Ascending aorta (tissue), 2 donors: Measurements from ENCODE around the gene GIN1. TPM values are rescaled to one million over a fixed set of nuclear protein-coding genes. Genes with fewer than 3 reads are reported as not detected.
A peak's percentile ranks its signal among the peaks of the same experiment; 100 is the strongest.
"Not testable (repeated sequence)": the region's sequence is repeated elsewhere in the genome, so short reads cannot be mapped to it uniquely, and the experiment has no call there.

Source experiments
- DNase-seq, 2 donors: peaks; one replicate each; pipeline ENCODE4 v3.0.0-alpha.2; 2019; ENCODE audit warnings: low spot score in 2 of 2
- H3K27ac ChIP-seq, 2 donors: fragments of 200-600 bp; sonication (generic); one replicate each; pipeline ENCODE4 v1.5.1; 2016 to 2017; ENCODE audit warnings: mild to moderate bottlenecking in 1 of 2
- H3K27me3 ChIP-seq: fragments of 200-600 bp; sonication (generic); one replicate; pipeline ENCODE4 v1.5.1; 2017
- H3K36me3 ChIP-seq, 2 donors: fragments of 200-600 bp; sonication (generic); one replicate each; pipeline ENCODE4 v1.5.1; 2016
- H3K4me1 ChIP-seq, 2 donors: fragments of 200-600 bp; sonication (generic); one replicate each; pipeline ENCODE4 v1.5.1; 2016 to 2017; ENCODE audit warnings: mild to moderate bottlenecking in 1 of 2
- H3K4me3 ChIP-seq, 2 donors: fragments of 200-600 bp; sonication (generic); one replicate each; pipeline ENCODE4 v1.5.1; 2016 to 2017; ENCODE audit warnings: mild to moderate bottlenecking in 1 of 2
- H3K9me3 ChIP-seq, 2 donors: fragments of 200-600 bp; sonication (generic); one replicate each; pipeline ENCODE4 v1.5.1; 2016
- intact Hi-C: fragments of 100-400 bp; cut with DNase I; formaldehyde crosslinking; loops from one replicate; pipeline ENCODE4 v1.15.1; 2023
- total RNA-seq: library from RNA; depleted of rRNA; stranded (reverse); fragments of >200 nt; gene quantifications from one replicate; pipeline ENCODE4 v1.1.0, GENCODE V29; 2016
- TF ChIP-seq, protein P1 (sequence below), 3 experiments: fragments of 200-600 bp in 2 of 3; fragments of 450-650 bp in 1 of 3; sonication (generic) in 2 of 3; IDR thresholded peaks; one replicate each; pipeline ENCODE4 v1.5.1; 2016 to 2019; ENCODE audit warnings: antibody characterized with exemption in 3 of 3, mild to moderate bottlenecking in 1 of 3, moderate library complexity in 1 of 3

The GIN1 gene
- total RNA-seq, 1 donor from 2014 or later: 0.21 TPM

DNA sequence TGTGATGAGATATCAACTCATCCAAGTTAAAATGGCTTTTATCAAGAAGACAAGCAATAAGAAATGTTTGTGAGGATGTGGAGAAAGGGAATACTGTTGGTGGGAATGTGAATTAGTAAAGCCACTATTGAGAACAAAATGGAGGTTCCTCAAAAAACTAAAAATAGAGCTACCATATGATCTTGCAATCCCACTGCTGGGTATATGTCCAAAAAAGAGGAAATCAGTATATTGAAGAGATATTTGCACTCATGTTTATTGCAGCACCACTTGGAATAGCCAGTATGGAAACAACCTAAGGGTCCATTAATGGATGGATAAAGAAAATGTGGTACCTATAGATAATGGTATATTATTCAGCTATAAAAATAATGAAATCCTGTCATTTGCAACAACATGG lies 25.3 kb upstream of the GIN1 start:
- Histone ChIP-seq H3K4me3 (no peak overlapping the region), H3K4me1 (no peaks in the 10 kb centered on the region), H3K27me3 (no peaks in the 10 kb centered on the region), H3K27ac (no peak overlapping the region), H3K9me3 (no peaks in the 10 kb centered on the region), H3K36me3 (peaks cover 12 to 24% of the 10 kb centered on the region in 2 donors)
- TF ChIP-seq, protein P1, sequence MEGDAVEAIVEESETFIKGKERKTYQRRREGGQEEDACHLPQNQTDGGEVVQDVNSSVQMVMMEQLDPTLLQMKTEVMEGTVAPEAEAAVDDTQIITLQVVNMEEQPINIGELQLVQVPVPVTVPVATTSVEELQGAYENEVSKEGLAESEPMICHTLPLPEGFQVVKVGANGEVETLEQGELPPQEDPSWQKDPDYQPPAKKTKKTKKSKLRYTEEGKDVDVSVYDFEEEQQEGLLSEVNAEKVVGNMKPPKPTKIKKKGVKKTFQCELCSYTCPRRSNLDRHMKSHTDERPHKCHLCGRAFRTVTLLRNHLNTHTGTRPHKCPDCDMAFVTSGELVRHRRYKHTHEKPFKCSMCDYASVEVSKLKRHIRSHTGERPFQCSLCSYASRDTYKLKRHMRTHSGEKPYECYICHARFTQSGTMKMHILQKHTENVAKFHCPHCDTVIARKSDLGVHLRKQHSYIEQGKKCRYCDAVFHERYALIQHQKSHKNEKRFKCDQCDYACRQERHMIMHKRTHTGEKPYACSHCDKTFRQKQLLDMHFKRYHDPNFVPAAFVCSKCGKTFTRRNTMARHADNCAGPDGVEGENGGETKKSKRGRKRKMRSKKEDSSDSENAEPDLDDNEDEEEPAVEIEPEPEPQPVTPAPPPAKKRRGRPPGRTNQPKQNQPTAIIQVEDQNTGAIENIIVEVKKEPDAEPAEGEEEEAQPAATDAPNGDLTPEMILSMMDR (IDR thresholded peaks at IDR 0.05): no peak
- intact Hi-C loops: no loop called here
- no peak for DNase-seq

DNA sequence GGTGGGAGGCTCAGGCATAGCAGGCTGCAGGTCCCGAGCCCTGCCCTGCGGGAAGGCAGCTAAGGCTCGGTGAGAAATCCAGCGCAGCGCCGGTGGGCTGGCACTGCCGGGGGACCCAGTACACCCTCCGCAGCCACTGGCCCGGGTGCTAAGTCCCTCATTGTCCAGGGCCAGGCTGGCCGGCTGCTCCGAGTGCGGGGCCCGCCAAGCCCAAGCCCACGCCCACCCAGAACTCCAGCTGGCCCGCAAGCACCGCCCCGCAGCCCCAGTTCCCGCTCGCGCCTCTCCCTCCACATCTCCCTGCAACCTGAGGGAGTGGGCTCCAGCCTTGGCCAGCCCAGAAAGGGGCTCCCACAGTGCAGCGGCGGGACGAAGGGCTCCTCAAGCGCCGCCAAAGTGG lies 22.2 kb upstream of the GIN1 start:
- DNase-seq, intact Hi-C loops: not testable (repeated sequence)

GRCh38 chr5:103139264-103139865 lies 19.4 kb upstream of the GIN1 start:
- Histone ChIP-seq H3K4me3 (no peak overlapping the region), H3K27me3 (no peaks in the 10 kb centered on the region), H3K27ac (no peak overlapping the region), H3K36me3 (peaks cover 22 to 29% of the 10 kb centered on the region in 2 donors), H3K4me1 (no peaks in the 10 kb centered on the region), H3K9me3 (no peaks in the 10 kb centered on the region)
- peak in 1 of 2 donors; percentile 84 for DNase-seq
- TF ChIP-seq, protein P1 (IDR thresholded peaks at IDR 0.05): peak; percentile 82 to 94 (median 85)
- intact Hi-C loops: loop anchor here (2.0 to 5.0 kb wide), 3 partner anchors 71 to 557 kb away; no protein-coding TSS in a partner anchor

More for the DNA sequence above, 22.2 kb upstream of the GIN1 start:
- not testable (repeated sequence) for H3K4me1 ChIP-seq, H3K9me3 ChIP-seq, H3K27me3 ChIP-seq, H3K27ac ChIP-seq, H3K4me3 ChIP-seq
- H3K36me3 ChIP-seq: peaks cover 22 to 29% of the 10 kb centered on the region in 2 donors

DNA sequence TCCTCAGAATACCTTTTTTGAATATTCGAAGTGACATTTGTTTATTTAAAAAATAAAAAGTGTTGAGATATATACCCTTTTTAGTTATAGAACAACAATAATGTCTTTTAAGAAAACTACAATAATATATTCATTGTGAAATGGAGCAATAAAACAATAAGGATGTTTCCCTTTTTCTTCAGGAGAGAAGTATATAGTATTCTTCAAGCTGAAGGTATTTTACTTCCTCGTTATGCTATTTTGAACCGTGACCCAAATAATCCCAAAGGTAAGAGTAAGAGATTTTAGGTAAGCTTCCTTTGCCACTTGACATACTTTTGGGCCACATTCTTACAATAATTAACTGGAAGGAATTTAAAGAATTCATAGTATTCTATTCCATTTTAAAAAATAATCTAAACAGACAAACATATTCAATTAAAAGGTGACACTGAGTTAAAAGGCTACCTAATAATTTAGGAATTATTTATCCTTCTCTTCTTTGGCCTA lies 18.3 kb upstream of the GIN1 start:
- intact Hi-C loops: loop anchor here (2.0 to 5.0 kb wide), 3 partner anchors 69 to 556 kb away; no protein-coding TSS in a partner anchor
- Histone ChIP-seq H3K9me3 (no peaks in the 10 kb centered on the region), H3K4me1 (no peaks in the 10 kb centered on the region), H3K27ac (no peak overlapping the region), H3K27me3 (no peaks in the 10 kb centered on the region), H3K4me3 (no peak overlapping the region), H3K36me3 (peaks cover 22 to 29% of the 10 kb centered on the region in 2 donors)
- TF ChIP-seq, protein P1 (IDR thresholded peaks at IDR 0.05): no peak
- no peak for DNase-seq

- Histone ChIP-seq H3K4me1 (no peaks in the 10 kb centered on the region), H3K36me3 (peaks cover 11 to 18% of the 10 kb centered on the region in 2 donors), H3K27me3 (no peaks in the 10 kb centered on the region), H3K27ac (no peak overlapping the region), H3K9me3 (no peaks in the 10 kb centered on the region), H3K4me3 (no peak overlapping the region)
- intact Hi-C loops: loop anchor here (5.0 kb wide), 1 partner anchor 553 kb away; no protein-coding TSS in a partner anchor
- DNase-seq: no peak
- TF ChIP-seq, protein P1 (IDR thresholded peaks at IDR 0.05): no peak
Observed at GRCh38 chr5:103135461-103135860, 15.5 kb upstream of the GIN1 start.

- Histone ChIP-seq H3K36me3 (peaks cover 0 to under 1% of the 10 kb centered on the region in 2 donors), H3K27ac (peak overlapping the region; percentile 8 to 52), H3K4me3 (peak overlapping the region in 1 of 2 donors; percentile 24), H3K9me3 (no peaks in the 10 kb centered on the region), H3K27me3 (no peaks in the 10 kb centered on the region), H3K4me1 (no peaks in the 10 kb centered on the region)
- intact Hi-C loops: no loop called here
- DNase-seq: no peak
- TF ChIP-seq, protein P1 (IDR thresholded peaks at IDR 0.05): no peak
Observed at GRCh38 chr5:103133231-103133630, 13.3 kb upstream of the GIN1 start.
